Measurements from ENCODE around the gene PPM1F.
"Not testable (repeated sequence)": the region's sequence is repeated elsewhere in the genome, so short reads cannot be mapped to it uniquely, and the experiment has no call there.

The PPM1F gene

DNA sequence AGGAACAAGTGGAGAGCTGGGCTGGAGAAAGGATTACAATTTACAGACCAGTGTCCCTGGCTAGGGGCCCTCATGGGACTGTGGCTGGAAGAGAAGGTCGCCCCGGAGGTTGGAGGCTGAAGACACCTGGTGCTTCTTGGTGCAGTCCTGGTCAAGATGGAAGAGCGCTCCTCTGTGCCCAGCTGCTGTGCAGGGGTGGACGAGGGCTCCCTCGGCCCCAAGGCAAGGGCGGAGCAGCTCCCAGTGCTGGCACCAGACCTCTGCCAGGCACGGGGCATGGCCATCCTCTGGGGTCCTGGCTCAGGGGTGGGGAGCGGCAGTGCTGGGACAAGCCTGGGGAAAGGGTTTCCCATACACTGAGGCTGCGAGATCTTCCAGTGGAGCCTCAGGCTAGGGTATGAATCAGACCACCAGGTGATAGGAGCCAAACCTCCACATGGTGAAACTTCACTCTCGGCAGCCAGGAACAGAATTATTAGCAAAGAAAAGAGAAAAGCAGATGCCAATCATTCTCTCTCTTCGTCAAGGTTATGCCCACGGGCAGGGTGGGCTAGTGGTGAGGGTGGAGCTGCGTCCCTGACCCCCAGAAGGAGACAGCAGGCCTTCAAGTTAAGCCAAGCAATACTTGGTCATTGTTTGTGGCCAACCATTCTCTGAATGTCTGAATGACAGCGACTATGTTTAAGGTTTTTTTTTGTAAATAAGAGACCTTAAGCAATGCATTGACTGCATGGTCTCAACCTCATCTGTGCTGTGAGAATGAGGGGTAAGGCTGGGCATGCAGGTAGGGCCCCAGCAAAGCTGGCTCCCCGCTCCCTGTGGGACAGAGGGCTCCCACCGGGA lies 32.1 kb downstream of the PPM1F start:
- DNase-seq (ENCODE audit: low read depth in 3 of 3), result no peak

DNA sequence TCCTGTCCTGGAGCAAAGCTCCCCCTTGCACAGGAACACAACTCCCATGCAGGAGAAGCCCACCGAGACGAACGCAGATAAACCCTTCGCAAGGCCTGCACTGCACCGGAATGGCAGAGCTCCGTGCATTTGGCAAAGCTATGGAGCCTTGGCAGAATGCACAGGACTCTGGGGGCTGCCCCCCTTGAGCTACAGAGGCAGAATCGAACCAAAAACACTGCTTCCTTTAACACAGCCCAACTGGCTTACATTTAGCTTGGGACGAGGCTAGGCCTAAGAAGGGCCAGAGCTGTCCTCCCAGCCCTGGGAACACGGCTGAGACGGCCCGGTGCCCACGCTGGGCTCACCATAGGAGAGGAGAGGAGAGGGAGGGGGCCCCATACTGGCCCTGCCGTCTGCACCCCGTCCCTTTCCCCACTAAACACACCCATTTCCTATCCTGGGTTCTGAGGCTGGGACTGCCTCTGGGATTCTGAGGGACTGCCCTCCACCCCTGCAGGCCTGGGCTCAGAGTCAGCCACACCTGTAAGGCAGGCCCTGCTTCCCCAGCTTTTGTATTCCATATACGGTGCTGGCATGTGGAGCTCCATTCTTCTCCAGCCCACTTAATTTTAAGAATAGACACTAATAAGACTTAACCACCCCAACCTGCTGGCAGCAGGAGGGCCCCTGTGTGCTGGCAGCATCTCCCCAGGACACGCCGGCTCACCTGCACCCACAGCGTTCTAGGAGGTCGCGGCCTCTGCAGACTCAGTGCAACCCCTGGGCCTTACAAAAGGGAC lies 32.9 kb downstream of the PPM1F start:
- no peak for DNase-seq (ENCODE audit: low read depth in 3 of 3)

DNA sequence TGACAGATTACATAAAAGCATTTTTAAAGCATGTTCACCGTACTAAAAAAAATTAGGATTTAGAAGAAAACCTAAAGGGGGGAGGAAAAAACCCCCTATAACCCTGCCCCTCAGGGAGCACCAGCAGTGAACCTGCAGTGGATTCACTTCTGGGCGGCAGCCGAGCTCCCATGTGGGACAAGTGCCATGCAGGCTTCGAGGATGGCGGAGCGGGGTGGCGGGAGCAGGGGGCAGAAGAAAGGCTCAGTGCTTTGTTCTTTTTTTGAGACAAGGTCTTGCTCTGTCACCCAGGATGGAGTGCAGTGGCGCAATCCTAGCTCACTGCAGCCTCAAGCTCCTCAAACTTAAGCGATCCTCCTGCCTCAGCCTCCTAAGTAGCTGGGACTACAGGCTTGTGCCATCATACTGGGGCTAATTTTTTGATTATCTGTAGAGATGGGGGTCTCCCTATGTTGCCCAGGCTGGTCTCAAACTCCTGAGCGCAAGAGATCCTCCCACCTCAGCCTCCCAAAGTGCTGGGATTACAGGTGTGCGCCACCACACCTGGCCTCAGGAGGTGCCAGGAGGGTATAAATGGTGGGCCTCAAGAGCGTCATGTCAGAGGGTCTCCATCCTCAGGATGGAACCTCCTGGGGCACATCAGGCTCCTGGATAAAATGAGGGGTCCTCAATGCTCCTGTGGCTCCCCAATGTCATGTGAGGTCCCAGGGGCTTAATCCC lies 34.0 kb downstream of the PPM1F start:
- no peak for DNase-seq (ENCODE audit: low read depth in 3 of 3)

DNA sequence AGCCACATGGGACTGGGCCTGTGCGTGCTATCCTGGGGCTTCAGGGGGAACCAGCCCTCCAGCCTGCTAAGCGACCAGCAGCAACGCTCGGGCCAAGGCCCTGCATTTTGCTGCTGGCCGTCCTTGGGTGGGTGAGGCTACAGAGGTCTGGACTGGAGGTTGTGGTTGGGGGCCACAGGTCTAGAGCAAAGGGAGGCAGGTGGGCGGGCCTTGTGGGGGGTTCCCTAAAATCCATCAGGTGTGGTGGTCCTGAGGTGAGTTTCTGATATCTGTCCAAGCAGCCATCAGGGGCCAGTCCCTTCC lies 34.7 kb downstream of the PPM1F start:
- DNase-seq (ENCODE audit: low read depth in 3 of 3), result no peak

DNA sequence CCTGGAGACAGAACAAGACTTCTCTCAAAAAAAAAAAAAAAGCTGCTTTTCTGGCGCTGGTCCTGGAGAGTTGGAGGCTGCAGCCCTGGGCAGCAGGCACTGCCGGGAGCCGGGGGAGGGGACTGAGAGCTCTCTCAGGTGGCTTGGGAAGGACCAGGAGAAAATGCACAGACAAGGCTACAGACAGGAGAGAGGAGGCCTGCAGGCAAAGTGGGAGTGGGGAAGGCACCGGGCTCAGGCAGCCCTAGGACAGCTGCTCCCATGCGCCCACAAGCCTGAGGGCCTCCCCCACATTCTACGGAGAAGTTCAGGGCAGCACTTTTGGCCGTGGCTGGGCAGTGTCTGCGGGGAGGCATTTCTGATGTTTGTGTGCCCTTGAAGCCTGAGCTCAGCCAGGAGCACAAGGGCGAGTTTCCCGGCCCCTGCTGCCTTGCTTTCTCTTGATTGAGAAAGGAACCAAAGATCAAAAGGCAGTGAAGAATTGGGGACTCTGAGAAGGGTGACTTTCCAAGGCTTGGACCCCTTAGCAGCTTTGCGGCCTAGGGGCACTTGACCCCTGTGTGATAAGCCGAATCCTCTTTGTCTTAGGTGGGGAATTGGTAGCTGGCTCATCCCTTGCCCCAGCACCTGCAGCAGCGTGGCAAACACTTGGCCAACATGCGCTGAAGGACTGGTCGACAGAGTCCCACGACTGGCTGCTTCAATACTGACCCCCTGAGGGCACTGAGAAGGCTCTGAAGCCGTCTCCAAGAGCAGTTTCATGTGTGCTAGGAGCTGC lies 35.3 kb downstream of the PPM1F start:
- no peak for DNase-seq (ENCODE audit: low read depth in 3 of 3)

DNA sequence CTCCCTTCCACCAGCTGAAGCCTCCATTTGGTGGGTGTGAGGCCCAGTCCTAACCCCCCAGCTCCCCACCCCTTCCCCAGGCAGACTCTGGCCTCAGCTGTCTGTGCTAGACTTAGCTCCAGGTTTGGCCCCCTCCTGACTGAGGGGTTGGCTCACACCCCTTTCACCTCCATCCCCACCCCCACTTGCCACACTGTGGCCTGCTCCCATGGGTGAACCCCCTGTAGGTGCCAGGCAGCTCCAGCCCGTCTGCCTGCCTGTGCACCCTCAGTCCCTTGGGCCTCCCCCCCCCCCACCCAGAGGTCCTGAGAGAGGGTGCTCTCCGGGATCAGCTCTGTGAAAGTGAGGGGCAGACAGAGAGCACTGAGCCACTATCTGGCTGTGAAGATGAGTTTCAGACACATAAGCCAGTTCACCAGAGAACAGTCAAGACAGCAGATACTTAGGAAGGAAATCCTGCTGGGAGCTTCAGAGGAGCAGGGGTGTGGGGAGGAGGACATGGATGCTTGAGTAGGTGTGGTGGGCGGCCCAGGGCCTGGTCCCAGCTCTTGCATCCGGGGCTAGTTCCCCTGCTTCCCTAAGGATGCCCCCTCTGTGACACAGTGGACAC lies 36.2 kb downstream of the PPM1F start:
- DNase-seq (ENCODE audit: low read depth in 3 of 3), result no peak

DNA sequence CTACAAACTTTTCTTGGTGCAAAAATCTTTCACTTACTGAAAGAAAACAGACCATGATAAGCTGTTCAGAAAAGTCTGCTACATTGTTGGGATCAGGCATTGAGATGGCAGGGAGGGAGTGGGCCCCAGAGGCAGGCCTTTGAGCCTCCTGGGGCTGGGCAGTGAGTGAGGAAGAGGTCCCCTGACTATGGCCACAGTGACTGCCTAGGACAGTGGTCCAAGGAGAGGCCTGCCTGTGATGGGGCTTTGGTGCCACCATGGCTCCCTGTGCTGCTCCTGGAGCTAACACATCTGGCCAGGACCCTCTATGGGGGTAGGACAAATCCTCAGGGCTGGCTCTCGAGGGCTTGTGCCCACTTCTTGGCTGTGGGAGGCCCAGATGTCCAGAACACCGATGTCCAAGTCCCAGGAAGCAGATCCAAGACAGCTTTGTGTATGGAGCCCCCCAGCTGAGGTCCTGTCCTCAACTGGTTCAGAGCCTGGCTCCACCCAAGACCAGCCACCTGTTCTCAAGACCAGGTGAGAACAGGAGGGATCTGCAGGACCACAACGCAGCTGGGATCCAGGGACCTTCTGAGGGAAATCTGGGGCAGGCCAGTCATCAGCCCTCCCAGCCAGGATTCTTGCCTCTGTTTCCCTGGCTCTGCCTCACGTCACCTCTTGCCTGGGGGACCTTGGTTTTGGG lies 36.9 kb downstream of the PPM1F start:
- no peak for DNase-seq (ENCODE audit: low read depth in 3 of 3)

DNA sequence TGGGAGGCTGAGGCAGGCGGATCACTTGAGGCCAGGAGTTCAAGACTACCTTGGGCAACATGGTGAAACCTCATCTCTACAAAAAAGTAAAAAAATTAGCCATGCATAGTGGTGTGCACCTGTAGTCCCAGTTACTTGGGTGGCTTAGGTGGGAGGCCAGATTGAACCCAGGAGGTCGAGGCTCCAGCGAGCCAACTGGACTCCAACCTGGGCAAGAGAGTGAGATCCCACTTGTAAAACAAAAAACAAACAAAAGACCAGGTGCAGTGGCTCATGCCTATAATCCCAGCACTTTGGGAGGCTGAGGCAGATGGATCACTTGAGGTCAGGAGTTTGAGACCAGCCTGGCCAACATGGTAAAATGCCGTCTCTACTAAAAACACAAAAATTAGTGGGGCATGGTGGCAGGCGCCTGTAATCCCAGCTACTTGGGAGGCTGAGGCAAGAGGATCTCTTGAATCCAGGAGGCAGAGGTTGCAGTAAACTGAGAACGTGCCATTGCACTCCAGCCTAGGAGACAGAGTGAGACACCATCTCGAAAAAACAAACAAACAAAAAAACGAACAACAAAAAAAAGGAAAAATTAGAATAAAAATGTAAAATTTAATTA lies 38.5 kb downstream of the PPM1F start:
- DNase-seq (ENCODE audit: low read depth in 3 of 3), result not testable (repeated sequence)

DNA sequence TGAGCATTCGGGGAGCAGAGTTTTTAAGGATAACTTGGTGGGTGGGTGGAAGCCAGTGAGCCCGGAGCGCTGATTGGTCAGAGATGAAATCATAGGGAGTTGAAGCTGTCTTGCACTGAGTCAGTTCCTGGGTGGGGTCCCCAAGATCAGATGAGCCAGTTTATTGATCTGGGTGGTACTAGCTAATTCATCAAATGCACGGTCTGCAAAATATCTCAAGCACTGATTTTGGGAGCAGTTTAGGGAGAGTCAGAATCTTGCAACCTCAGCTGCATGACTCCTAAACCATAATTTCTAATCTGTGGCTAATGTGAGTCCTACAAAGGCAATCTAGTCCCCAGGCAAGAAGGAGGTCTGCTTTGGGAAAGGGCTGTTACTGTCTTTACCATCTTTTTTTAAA lies 42.3 kb downstream of the PPM1F start:
- not testable (repeated sequence) for DNase-seq (ENCODE audit: low read depth in 3 of 3)

DNA sequence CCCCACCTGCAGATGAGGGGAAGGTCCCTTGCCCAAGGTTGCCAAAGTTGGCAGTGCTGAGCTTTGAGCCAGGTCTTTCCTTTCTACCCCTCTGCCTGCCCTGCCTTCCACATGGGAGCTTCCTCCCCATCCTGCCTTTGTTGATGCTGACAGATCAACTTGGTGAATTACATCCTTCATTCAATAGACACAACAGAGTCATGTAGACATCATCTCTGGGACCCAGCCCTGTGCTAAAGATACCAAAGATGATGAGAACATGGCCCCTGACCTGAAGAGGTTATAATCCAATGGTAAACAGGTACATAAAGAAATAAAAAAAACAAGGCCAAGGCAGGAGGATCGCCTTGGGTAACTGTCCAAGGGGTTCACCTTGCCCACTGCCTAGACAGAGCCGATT lies 42.8 kb downstream of the PPM1F start:
- DNase-seq (ENCODE audit: low read depth in 3 of 3), result no peak

DNA sequence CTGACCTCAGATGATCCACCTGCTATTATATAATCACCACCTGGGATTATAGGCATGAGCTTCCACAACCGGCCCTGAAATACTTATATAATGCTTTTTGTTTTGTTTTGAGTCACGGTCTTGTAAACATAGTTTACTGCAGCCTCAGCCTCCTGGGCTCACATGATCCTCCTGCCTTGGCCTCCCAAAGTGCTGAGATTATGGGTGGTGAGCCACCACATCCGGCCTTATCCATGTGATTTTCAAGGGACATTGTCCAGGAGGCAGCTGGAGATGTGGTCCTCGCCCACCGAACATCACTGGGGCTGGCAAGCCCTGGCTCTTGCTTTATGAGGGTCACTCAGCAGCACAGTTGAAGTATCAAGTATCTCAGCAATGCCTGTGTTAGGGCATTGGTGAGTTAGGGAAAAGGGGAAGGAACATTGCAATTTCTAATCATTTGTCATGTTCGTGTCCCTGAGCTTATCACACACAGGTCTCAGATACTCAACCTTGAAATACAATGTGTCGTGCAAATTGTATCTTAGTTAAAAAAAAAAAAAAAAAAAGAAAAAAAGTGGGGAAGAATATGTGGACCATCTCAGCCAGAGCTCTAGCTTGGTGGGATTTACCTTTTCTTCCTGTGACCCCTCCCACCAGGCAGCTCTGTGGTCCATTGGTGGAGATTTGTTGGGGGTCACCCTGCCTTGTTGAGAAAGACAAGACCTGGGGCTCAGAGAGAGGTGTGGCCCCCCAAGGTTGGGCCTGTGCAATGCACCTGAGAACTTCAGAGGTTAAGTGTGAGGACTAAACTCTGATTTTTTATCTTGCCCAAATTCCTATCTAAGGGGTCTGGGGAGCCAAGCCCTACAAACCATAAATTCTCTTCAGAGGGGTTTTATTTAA lies 44.8 kb downstream of the PPM1F start:
- no peak for DNase-seq (ENCODE audit: low read depth in 3 of 3)

DNA sequence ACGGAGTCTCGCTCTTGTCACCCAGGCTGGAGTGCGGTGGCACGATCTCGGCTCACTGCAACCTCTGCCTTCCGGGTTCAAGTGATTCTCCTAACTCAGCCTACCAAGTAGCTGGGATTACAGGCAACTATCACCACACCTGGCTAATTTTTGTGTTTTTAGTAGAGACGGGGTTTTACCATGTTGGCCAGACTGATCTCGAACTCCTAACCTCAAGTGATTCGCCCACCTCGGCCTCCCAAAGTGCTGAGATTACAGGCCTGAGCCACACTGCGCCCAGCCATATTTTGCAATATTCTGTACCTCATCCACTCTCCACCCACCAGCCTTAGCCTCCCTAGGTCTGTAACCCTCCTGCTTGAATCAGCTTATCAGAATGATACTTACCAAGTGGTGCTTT lies 47.4 kb downstream of the PPM1F start:
- DNase-seq (ENCODE audit: low read depth in 3 of 3), result not testable (repeated sequence)

DNA sequence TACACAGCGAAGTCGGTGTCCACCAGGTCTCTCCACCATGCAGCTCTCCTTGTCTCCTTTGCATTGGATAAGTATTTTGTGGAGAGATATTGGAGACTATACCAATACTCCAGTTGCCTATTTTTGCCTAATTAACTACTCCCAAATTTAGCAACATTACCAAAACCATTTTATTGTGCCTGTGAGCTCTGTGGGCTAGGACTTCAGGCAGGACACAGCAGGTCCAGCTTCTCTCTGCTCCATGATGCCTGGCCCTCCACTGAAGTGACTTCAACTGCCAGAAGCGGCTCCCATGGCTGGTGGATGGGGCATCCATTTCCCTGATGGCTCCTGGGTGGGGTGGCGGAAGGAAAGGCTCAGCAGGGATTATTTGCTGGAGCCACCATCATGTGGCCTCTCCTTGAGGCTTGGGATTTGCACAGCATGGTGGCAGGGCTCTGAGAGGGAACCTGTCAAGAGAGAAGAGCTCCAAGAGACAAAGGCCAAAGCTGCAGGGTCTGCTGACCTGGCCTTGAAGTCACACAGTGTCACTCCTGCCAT lies 48.3 kb downstream of the PPM1F start:
- DNase-seq (ENCODE audit: low read depth in 3 of 3), result no peak

DNA sequence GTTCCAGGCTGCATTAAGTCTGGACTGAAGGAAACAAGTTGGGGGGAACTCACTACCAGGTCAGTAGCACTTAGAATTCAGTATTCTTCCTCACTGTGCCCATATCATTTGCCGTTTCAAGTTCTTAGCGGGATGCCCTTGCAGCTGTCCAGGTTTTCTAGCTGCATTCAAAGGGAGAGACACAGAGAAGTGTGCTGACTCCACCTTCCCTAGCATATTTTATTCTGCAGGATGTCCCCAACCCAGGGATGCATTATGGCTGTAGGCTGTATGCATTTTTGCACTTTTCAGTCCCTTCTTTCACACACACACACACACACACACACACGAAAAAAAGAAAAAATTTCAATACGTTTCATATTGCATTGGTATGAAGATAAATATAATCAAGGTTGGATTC lies 49.4 kb downstream of the PPM1F start:
- no peak for DNase-seq (ENCODE audit: low read depth in 3 of 3)

DNA sequence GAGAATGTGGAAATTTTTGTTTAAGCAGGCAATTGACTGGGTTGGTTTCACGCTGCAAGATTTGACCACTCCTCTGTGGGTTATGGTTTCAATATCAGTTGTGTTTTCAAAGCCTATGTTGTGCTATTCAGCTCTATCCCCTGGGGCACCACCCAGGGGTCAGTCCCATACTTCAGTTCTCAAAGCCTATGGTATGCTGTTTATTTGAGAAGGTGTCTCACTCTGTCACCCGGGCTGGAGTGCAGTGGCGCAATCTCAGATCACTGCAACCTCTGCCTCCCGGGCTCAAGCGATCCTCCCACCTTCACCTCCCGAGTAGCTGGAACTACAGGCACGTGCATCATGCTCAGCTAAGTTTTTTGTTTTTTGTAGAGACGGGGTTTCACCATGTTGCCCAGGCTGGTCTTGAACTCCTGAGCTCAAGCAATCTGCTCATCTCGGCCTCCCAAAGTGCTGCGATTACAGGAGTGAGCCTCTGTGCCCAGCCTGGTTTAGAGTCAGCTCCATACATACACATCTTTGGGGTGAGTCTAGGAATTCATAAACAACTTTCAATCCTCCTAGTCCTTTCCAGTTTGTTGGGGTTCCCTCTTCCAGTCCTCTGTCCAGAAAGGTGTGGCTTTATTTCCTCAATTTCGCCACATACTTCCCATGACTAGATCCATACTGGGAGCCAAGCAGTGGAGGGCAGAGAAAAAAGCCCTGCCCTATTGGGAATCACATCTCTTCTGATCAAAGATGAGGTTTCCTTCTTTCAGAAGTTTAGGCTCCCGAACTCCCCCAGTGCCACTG lies 50.2 kb downstream of the PPM1F start:
- DNase-seq (ENCODE audit: low read depth in 3 of 3), result no peak

DNA sequence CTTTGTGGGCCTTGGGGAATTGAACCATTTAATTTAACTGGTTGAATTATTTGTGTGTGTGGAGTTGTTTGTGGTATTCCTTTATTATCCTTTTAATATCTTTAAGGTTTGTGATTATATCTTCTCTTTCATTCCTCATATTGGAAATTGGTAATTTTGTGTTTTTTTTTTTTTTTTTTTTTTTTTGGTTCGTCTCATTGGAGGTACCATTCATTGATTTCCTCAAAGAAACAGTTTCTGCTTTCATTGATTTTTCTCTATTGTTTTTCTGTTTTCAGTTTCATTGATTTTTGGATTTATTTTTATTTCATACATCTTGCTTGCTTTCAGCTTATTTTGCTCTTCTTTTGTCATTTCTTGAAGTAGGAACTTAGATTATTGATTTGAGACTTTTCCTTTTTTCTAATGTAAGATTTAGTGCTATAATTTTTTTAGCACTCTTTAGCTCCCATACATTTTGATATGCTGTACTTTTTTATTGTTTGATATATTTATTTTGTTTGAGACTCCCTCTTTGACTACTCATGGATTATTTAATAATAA lies 54.2 kb downstream of the PPM1F start:
- DNase-seq (ENCODE audit: low read depth in 3 of 3), result no peak

DNA sequence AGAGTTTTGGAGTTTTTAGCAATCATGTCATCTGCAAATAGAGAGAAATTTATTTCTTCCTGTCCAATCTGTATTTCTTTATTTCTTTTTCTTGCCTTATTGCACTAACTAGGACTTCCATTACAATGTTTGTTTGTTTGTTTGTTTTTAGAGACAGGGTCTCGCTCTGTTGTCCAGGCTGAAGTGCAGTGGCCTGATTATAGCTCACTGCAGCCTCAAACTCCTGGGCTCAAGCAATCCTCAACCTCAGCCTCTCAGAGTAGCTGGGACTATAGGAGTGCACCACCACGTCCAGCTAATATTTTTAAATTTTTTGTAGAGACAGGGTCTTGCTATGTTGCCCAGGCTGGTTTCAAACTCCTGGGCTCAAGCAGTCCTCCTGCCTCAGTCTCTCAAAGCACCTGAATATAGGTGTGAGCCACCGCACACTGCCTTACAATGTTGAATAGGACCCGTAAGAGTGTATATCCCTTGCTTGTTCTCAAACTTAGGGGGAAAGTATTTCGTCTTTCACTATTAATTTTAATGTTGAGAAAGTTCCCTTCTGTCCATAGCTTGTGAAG lies 55.6 kb downstream of the PPM1F start:
- no peak for DNase-seq (ENCODE audit: low read depth in 3 of 3)

DNA sequence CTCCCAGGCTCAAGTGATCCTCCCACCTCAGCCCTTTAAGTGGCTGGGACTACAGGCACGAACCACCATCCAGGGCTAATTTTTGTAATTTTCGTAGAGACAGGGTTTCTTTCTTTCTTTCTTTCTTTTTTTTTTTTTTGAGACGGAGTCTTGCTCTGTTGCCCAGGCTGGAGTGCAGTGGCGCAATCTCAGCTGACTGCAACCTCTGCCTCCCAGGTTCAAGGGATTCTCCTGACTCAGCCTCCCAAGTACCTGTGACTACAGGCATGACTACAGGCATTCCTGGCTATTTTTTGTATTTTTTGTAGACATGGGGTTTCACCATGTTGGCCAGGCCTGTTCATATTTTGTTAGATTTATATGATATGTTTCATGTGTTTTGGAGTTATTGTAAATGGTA lies 56.4 kb downstream of the PPM1F start:
- DNase-seq (ENCODE audit: low read depth in 3 of 3), result not testable (repeated sequence)
